NB4 (cell line): ENCODE measurements around the gene OPHN1.

ENCODE experiments used
- DNase-seq: peaks from one replicate; pipeline ENCODE4 v3.0.0; 2010; ENCODE audit warnings: low read depth
- H3K4me3 ChIP-seq: one replicate; pipeline ENCODE4 v1.5.1; 2011; ENCODE audit warnings: mild to moderate bottlenecking, low read depth, low read length, moderate library complexity
- MYC ChIP-seq: IDR thresholded peaks from 2 replicates; pipeline ENCODE4 v1.6.1; 2011; ENCODE audit warnings: low read depth, low read length
- POLR2A ChIP-seq: IDR thresholded peaks from 2 replicates; pipeline ENCODE4 v1.6.1; 2011; ENCODE audit warnings: mild to moderate bottlenecking; ENCODE audit not compliant: insufficient read length; ENCODE audit errors: extremely low read depth
- TF ChIP-seq, protein P1 (sequence below): IDR thresholded peaks from 2 replicates; pipeline ENCODE4 v1.6.1; 2011; ENCODE audit warnings: low read depth, low read length
- TF ChIP-seq, protein P2 (sequence below): IDR thresholded peaks from one replicate; pipeline ENCODE4 v1.5.1; 2012; ENCODE audit warnings: low read depth, low read length

OPHN1 gene

DNA sequence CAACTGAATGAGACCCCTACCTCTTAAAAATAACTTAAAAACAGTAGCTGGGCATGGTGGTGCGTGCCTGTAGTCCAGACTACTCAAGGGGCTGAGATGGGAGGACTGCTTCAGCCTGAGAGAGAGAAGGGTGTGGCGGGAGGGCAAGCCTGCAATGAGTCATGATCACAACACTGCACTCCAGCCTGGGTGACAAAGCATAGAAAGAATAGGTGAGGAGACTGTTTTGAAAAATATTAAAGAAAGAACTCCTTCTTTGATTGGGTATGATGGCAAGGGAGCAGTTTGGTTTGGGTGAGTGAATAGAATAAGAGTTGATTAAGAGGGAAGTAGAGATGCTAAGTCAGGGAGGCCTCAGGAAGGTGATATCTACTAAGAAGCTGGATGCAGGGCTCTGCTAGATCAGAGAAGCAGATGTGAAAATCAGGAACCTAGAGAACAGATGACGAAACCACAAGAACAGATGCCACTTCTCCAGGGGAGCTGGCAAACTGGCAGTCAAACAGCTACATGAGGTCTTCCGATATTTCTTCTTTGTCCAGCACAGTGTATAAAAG lies 318.6 kb downstream of the OPHN1 start:
- DNase-seq, result peak; percentile 21
- H3K4me3 ChIP-seq, result no peak overlapping the region
- TF ChIP-seq, protein P1, sequence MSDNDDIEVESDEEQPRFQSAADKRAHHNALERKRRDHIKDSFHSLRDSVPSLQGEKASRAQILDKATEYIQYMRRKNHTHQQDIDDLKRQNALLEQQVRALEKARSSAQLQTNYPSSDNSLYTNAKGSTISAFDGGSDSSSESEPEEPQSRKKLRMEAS, result no peak
- TF ChIP-seq, protein P2, sequence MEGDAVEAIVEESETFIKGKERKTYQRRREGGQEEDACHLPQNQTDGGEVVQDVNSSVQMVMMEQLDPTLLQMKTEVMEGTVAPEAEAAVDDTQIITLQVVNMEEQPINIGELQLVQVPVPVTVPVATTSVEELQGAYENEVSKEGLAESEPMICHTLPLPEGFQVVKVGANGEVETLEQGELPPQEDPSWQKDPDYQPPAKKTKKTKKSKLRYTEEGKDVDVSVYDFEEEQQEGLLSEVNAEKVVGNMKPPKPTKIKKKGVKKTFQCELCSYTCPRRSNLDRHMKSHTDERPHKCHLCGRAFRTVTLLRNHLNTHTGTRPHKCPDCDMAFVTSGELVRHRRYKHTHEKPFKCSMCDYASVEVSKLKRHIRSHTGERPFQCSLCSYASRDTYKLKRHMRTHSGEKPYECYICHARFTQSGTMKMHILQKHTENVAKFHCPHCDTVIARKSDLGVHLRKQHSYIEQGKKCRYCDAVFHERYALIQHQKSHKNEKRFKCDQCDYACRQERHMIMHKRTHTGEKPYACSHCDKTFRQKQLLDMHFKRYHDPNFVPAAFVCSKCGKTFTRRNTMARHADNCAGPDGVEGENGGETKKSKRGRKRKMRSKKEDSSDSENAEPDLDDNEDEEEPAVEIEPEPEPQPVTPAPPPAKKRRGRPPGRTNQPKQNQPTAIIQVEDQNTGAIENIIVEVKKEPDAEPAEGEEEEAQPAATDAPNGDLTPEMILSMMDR, result no peak
- TF ChIP-seq MYC (no peak), POLR2A (no peak)

DNA sequence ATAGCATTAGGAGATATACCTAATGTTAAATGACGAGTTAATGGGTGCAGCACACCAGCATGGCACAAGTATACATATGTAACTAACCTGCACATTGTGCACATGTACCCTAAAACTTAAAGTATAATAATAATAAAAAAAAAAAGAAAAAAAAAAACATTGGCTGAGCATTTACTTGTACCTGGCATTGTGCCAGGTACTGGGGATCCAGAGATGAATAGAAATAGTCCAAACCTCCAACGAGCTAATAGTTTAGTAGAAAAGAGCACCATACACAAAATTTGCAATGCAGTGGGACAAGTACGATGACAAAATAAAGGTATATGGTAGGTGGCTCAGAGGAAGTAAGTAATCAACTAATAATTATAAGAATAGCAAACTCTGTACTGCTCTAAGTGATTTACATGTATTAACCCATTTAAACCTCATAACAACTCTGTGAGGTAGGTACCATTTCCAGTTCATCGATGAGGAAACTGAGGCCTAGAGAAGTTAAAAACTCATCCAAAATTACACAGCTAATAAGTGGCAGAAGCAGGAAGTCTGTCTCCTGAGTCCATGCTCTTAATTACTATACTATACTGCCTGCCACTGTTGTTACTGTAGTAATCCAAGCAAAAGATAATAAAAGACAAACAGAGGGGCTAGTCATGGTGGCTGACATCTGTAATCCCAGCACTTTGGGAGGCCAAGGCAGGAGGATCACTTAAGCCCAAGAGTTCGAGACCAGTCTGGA lies 319.3 kb downstream of the OPHN1 start:
- TF ChIP-seq, protein P2, result no peak
- TF ChIP-seq, protein P1, result no peak
- TF ChIP-seq POLR2A (no peak), MYC (no peak)
- no peak overlapping the region for H3K4me3 ChIP-seq
- no peak for DNase-seq

DNA sequence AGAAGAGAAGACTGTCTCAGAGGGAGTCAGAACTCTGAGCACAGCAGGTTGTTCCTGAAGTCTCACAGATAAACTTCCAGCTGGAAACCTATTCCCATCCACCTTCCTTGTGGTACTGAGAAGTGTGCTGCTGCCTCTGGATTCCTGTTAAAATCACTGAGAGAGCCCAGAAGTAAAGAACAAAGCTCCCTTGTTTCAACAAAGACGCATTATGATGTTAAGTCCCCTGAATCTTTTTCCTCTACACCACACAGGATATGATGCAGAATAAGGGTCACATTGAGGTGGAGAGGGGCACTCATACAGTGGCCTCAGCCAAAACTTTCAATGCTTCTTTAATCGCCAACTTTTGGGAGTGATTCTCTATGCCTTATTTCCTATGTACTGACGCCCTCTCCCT lies 321.0 kb downstream of the OPHN1 start:
- DNase-seq, result no peak
- no peak overlapping the region for H3K4me3 ChIP-seq
- TF ChIP-seq MYC (no peak), POLR2A (no peak)
- TF ChIP-seq, protein P1, result no peak
- TF ChIP-seq, protein P2, result no peak

DNA sequence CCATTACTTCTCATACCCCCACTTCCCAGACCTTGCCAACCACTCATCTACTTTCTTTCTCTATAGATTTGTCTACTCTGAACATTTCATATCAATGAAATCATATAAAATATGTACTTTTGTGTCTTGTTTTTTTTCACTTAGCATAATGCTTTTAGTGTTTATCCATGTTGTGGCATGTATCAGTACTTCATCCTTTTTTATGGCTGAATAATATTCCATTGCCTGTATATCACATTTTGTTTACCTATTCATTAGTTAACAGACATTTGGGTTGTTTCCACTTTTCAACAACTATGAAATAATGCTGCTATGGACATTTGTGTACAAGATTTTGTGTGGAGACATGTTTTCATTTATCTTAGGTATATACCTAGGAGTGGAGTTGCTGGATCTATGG lies 324.1 kb downstream of the OPHN1 start:
- no peak for DNase-seq
- TF ChIP-seq POLR2A (no peak), MYC (no peak)
- TF ChIP-seq, protein P1, result no peak
- TF ChIP-seq, protein P2, result no peak
- no peak overlapping the region for H3K4me3 ChIP-seq

DNA sequence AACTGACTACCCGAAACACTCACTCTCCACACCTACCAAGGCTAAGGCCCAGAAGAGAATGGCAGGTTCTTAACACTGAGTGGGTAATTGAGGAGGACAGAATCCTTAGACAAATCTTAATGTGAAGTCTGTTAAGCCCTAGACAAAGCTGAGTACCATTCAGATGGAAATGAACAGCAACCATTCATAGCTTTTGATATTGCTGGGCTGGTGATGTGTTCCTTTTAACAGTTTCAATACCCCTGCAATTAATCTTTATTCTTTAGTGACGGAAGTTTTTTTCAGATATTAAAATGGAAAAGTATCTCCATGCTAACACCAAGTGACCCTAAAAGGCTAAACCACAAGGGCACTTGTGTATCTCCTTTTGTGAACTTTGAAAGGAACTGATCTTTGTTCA lies 334.9 kb downstream of the OPHN1 start:
- TF ChIP-seq MYC, result no peak
- TF ChIP-seq, protein P1, result no peak
- TF ChIP-seq, protein P2, result no peak
- TF ChIP-seq POLR2A, result no peak
- H3K4me3 ChIP-seq, result no peak overlapping the region
- DNase-seq, result no peak
